H9 (cell line): Measurements from ENCODE around the gene SNCB. TPM values are rescaled to one million over a fixed set of nuclear protein-coding genes. Genes with fewer than 3 reads are reported as not detected.

Experiments
- DNase-seq: peaks from one replicate; pipeline ENCODE4 v3.0.0-alpha.2; 2017
- H2AFZ ChIP-seq: one replicate; pipeline ENCODE4 v1.6.1; 2013; ENCODE audit warnings: mild to moderate bottlenecking, low read length, control low read depth, moderate library complexity
- H2AK5ac ChIP-seq: 2 replicates; pipeline ENCODE4 v1.6.1; 2013; ENCODE audit warnings: low read length, control low read depth, mixed read lengths; ENCODE audit not compliant: insufficient read length
- H2BK120ac ChIP-seq: one replicate; pipeline ENCODE4 v1.6.1; 2013; ENCODE audit warnings: low read depth, mild to moderate bottlenecking, low read length, control low read depth, inconsistent platforms; ENCODE audit not compliant: poor library complexity, severe bottlenecking
- H2BK12ac ChIP-seq: 2 replicates; pipeline ENCODE4 v1.6.1; 2013; ENCODE audit warnings: low read length, control low read depth, mixed read lengths, low read depth; ENCODE audit not compliant: insufficient read length
- H2BK15ac ChIP-seq: 2 replicates; pipeline ENCODE4 v1.6.1; 2013; ENCODE audit warnings: low read depth, low read length, control low read depth
- H2BK20ac ChIP-seq: one replicate; pipeline ENCODE4 v1.6.1; 2013; ENCODE audit warnings: low read depth, mild to moderate bottlenecking, low read length, control low read depth, inconsistent platforms; ENCODE audit not compliant: poor library complexity, severe bottlenecking
- H2BK5ac ChIP-seq: 2 replicates; pipeline ENCODE4 v1.6.1; 2013; ENCODE audit warnings: low read length, control low read depth, mixed read lengths; ENCODE audit not compliant: insufficient read length
- H3K14ac ChIP-seq: 2 replicates; pipeline ENCODE4 v1.6.1; 2013; ENCODE audit warnings: low read length, control low read depth; ENCODE audit not compliant: insufficient read depth
- H3K18ac ChIP-seq: 2 replicates; pipeline ENCODE4 v1.6.1; 2013; ENCODE audit warnings: low read depth, mild to moderate bottlenecking, mixed read lengths, low read length, control low read depth; ENCODE audit not compliant: insufficient read length
- H3K23ac ChIP-seq: 2 replicates; pipeline ENCODE4 v1.6.1; 2013; ENCODE audit warnings: low read length, control low read depth, mixed read lengths, low read depth; ENCODE audit not compliant: insufficient read length
- H3K23me2 ChIP-seq: 2 replicates; pipeline ENCODE4 v1.6.1; 2013; ENCODE audit warnings: low read depth, mild to moderate bottlenecking, mixed read lengths, low read length, control low read depth; ENCODE audit not compliant: insufficient read length, poor library complexity, severe bottlenecking
- H3K27ac ChIP-seq: 2 replicates; pipeline ENCODE4 v1.5.1; 2013; ENCODE audit warnings: low read length, control low read depth, mixed read lengths, low read depth; ENCODE audit not compliant: insufficient read length
- H3K27me3 ChIP-seq: 2 replicates; pipeline ENCODE4 v1.6.1; 2013; ENCODE audit warnings: low read length, control low read depth, inconsistent platforms; ENCODE audit not compliant: insufficient read depth
- H3K4ac ChIP-seq: 2 replicates; pipeline ENCODE4 v1.6.1; 2013; ENCODE audit warnings: low read depth, mild to moderate bottlenecking, control low read depth, inconsistent platforms, low read length, moderate library complexity
- H3K4me1 ChIP-seq: 2 replicates; pipeline ENCODE4 v1.6.1; 2013; ENCODE audit warnings: low read length, control low read depth, inconsistent platforms; ENCODE audit not compliant: insufficient read depth
- H3K4me2 ChIP-seq: 2 replicates; pipeline ENCODE4 v1.6.1; 2013; ENCODE audit warnings: low read length, control low read depth, mixed read lengths; ENCODE audit not compliant: insufficient read length, insufficient read depth
- H3K56ac ChIP-seq: 2 replicates; pipeline ENCODE4 v1.6.1; 2013; ENCODE audit warnings: low read depth, mild to moderate bottlenecking, mixed read lengths, low read length, control low read depth; ENCODE audit not compliant: insufficient read length
- H3K79me1 ChIP-seq: 2 replicates; pipeline ENCODE4 v1.6.1; 2013; ENCODE audit warnings: low read depth, mild to moderate bottlenecking, moderate library complexity, low read length, control low read depth, inconsistent platforms; ENCODE audit not compliant: insufficient read depth, poor library complexity, severe bottlenecking
- H3K79me2 ChIP-seq: 2 replicates; pipeline ENCODE4 v1.6.1; 2013; ENCODE audit warnings: low read length, control low read depth, inconsistent platforms; ENCODE audit not compliant: insufficient read depth
- H3K9ac ChIP-seq: 2 replicates; pipeline ENCODE4 v1.6.1; 2013; ENCODE audit warnings: low read length, control low read depth, mixed read lengths; ENCODE audit not compliant: insufficient read length; ENCODE audit errors: extremely low read depth
- H3K9me3 ChIP-seq: one replicate; pipeline ENCODE4 v1.6.1; 2013; ENCODE audit warnings: low read depth, low read length, inconsistent platforms; ENCODE audit not compliant: control insufficient read depth
- H3T11ph ChIP-seq: one replicate; pipeline ENCODE4 v1.6.1; 2013; ENCODE audit warnings: mild to moderate bottlenecking, low read length, control low read depth, inconsistent platforms
- H4K20me1 ChIP-seq: one replicate; pipeline ENCODE4 v1.6.1; 2013; ENCODE audit not compliant: control insufficient read depth, insufficient read length, insufficient read depth
- H4K5ac ChIP-seq: 2 replicates; pipeline ENCODE4 v1.6.1; 2013; ENCODE audit warnings: low read depth, mild to moderate bottlenecking, mixed read lengths, low read length, control low read depth; ENCODE audit not compliant: insufficient read length
- H4K8ac ChIP-seq: replicated peaks from 2 replicates; pipeline ENCODE4 v1.6.1; 2013; ENCODE audit warnings: low read length, control low read depth, mixed read lengths, low read depth; ENCODE audit not compliant: insufficient read length
- H4K91ac ChIP-seq: 2 replicates; pipeline ENCODE4 v1.6.1; 2013; ENCODE audit warnings: low read depth, mild to moderate bottlenecking, moderate library complexity, mixed read lengths, low read length, control low read depth; ENCODE audit not compliant: insufficient read length
- H3K27ac Mint-ChIP-seq, 3 experiments: 2 replicates in 2 of 3; 3 replicates in 1 of 3; pipeline ENCODE4 v1.8.0; 2020 to 2021; ENCODE audit warnings: mixed read lengths in 3 of 3, mild to moderate bottlenecking in 1 of 3, moderate library complexity in 1 of 3
- H3K27me3 Mint-ChIP-seq: 2 replicates; pipeline ENCODE4 v1.8.0; 2021; ENCODE audit warnings: low read depth, mild to moderate bottlenecking, moderate library complexity, mixed read lengths
- H3K36me3 Mint-ChIP-seq, 3 experiments: 2 replicates in 2 of 3; 3 replicates in 1 of 3; pipeline ENCODE4 v1.8.0; 2020 to 2021; ENCODE audit warnings: low read depth in 3 of 3, mixed read lengths in 3 of 3; ENCODE audit not compliant: insufficient read depth in 1 of 3
- H3K4me1 Mint-ChIP-seq, 2 experiments: 2 replicates each; pipeline ENCODE4 v1.8.0; 2020; ENCODE audit warnings: mixed read lengths in 2 of 2
- H3K4me3 Mint-ChIP-seq, 2 experiments: 2 replicates in 1 of 2; 3 replicates in 1 of 2; pipeline ENCODE4 v1.8.0; 2020 to 2021; ENCODE audit warnings: mild to moderate bottlenecking in 2 of 2, mixed read lengths in 2 of 2, moderate library complexity in 1 of 2
- H3K9me3 Mint-ChIP-seq, 2 experiments: 2 replicates in 1 of 2; 3 replicates in 1 of 2; pipeline ENCODE4 v1.8.0; 2020; ENCODE audit warnings: mild to moderate bottlenecking in 2 of 2, mixed read lengths in 2 of 2, moderate library complexity in 1 of 2
- CTCF ChIP-seq: fragments of 200-600 bp; sonication (generic); conservative IDR thresholded peaks from 3 replicates; pipeline ENCODE4 v1.8.0; 2021; ENCODE audit warnings: antibody characterized with exemption, mild to moderate bottlenecking
- WGBS: extraction: QIAGEN DNeasy Blood & Tissue Kit; methylation state at CpG from one replicate; pipeline ENCODE4 v1.1.7; 2013; ENCODE audit warnings: missing lambda C conversion rate, low lambda C conversion rate, mixed read lengths; ENCODE audit not compliant: insufficient read length; ENCODE audit errors: extremely low coverage; 5-methylcytosine and 5-hydroxymethylcytosine counted together
- total RNA-seq: library from RNA; stranded (reverse); gene quantifications from 2 replicates; pipeline ENCODE4 v1.2.1, GENCODE V29; 2021

The SNCB gene
- total RNA-seq, 1 experiment from 2014 or later: 3.5 TPM

GRCh38 chr5:176619569-176620332 is 10.6 kb downstream of the SNCB start:
- Histone ChIP-seq H3T11ph (no peak overlapping the region), H3K9me3 (no peaks in the 10 kb centered on the region), H3K79me2 (no peaks in the 10 kb centered on the region), H3K14ac (no peak overlapping the region), H3K27me3 (peaks cover 2% of the 10 kb centered on the region; the same call in 1 of the 2 replicates), H3K18ac (no peak overlapping the region), H4K20me1 (no peaks in the 10 kb centered on the region), H2AK5ac (no peak overlapping the region), H3K9ac (no peak overlapping the region), H3K23me2 (peaks cover 6% of the 10 kb centered on the region), H3K23ac (no peak overlapping the region), H3K4me2 (peak overlapping the region; percentile 5), H4K91ac (no peak overlapping the region), H3K27ac (no peak overlapping the region), H2AFZ (no peak overlapping the region), H3K4me1 (no peaks in the 10 kb centered on the region), H2BK5ac (no peak overlapping the region), H2BK12ac (no peak overlapping the region), H4K8ac (no peak overlapping the region), H4K5ac (no peak overlapping the region), H2BK15ac (no peak overlapping the region), H3K56ac (no peak overlapping the region), H2BK20ac (no peak overlapping the region), H2BK120ac (no peak overlapping the region), H3K4ac (no peak overlapping the region), H3K79me1 (no peaks in the 10 kb centered on the region)
- H3K27me3 Mint-ChIP-seq: peaks cover 82% of the 10 kb centered on the region
- peak; percentile 61 for DNase-seq
- peak overlapping the region; percentile 51 to 78; a peak in 4 of 5 replicates for H3K4me3 Mint-ChIP-seq
- no CpG with 5 or more reads among the region's 59 CpGs for WGBS
- no peak for TF ChIP-seq CTCF
- no peaks in the 10 kb centered on the region for H3K36me3 Mint-ChIP-seq
- no peaks in the 10 kb centered on the region for H3K9me3 Mint-ChIP-seq
- H3K27ac Mint-ChIP-seq: no peak overlapping the region
- peaks cover 6 to 25% of the 10 kb centered on the region in 2 experiments; a peak in 3 of 4 replicates for H3K4me1 Mint-ChIP-seq
